Karpas-422 (cell line): ENCODE measurements around the gene UBE2L5. TPM values are rescaled to one million over a fixed set of nuclear protein-coding genes. Genes with fewer than 3 reads are reported as not detected.
A peak's percentile ranks its signal among the peaks of the same experiment; 100 is the strongest.
"Not testable (repeated sequence)": the region's sequence is repeated elsewhere in the genome, so short reads cannot be mapped to it uniquely, and the experiment has no call there.

Source experiments
- DNase-seq: peaks from one replicate; pipeline ENCODE4 v3.0.0-alpha.2; 2015
- H2AFZ ChIP-seq: fragments of 200-600 bp; sonication (generic); 2 replicates; pipeline ENCODE4 v1.6.1; 2014; ENCODE audit warnings: antibody characterized with exemption, low read length, mixed read lengths
- H3K27ac ChIP-seq: fragments of 200-600 bp; sonication (generic); 2 replicates; pipeline ENCODE4 v1.5.1; 2014; ENCODE audit warnings: mild to moderate bottlenecking, low read length, moderate library complexity
- H3K27me3 ChIP-seq: fragments of 200-600 bp; sonication (generic); 2 replicates; pipeline ENCODE4 v1.6.1; 2014; ENCODE audit warnings: low read length, mixed read lengths
- H3K36me3 ChIP-seq: fragments of 200-600 bp; sonication (generic); 2 replicates; pipeline ENCODE4 v1.6.1; 2014; ENCODE audit warnings: low read length, mixed read lengths; ENCODE audit not compliant: insufficient read depth
- H3K4me1 ChIP-seq: fragments of 200-600 bp; sonication (generic); 2 replicates; pipeline ENCODE4 v1.6.1; 2014; ENCODE audit warnings: mild to moderate bottlenecking, low read length, mixed read lengths
- H3K4me2 ChIP-seq: fragments of 200-600 bp; sonication (generic); 2 replicates; pipeline ENCODE4 v1.6.1; 2014; ENCODE audit warnings: low read length, low read depth, mild to moderate bottlenecking; ENCODE audit not compliant: poor library complexity, severe bottlenecking
- H3K4me3 ChIP-seq: fragments of 200-600 bp; sonication (generic); 2 replicates; pipeline ENCODE4 v1.5.1; 2014; ENCODE audit warnings: mild to moderate bottlenecking, antibody characterized with exemption, low read length, mixed read lengths
- H3K79me2 ChIP-seq: fragments of 200-600 bp; sonication (generic); 2 replicates; pipeline ENCODE4 v1.6.1; 2014; ENCODE audit warnings: mild to moderate bottlenecking, low read length, mixed read lengths
- H3K9ac ChIP-seq: fragments of 200-600 bp; sonication (generic); 2 replicates; pipeline ENCODE4 v1.6.0; 2014; ENCODE audit warnings: low read length
- H3K9me2 ChIP-seq: fragments of 200-600 bp; sonication (generic), shearing (Covaris generic); replicated peaks from 2 replicates; pipeline ENCODE4 v1.6.0; 2014; ENCODE audit warnings: mild to moderate bottlenecking, low read length, moderate library complexity; ENCODE audit not compliant: insufficient read depth
- H3K9me3 ChIP-seq: fragments of 300-700, 200-600 bp; sonication (generic); 2 replicates; pipeline ENCODE4 v1.6.1; 2014; ENCODE audit warnings: low read length, mixed read lengths
- H4K20me1 ChIP-seq: fragments of 200-600 bp; sonication (generic); 2 replicates; pipeline ENCODE4 v1.6.1; 2014; ENCODE audit warnings: mild to moderate bottlenecking, antibody characterized with exemption, low read length, low read depth; ENCODE audit not compliant: insufficient read depth
- total RNA-seq: library from RNA; depleted of rRNA; stranded (reverse); fragments of >200 nt; shearing (Covaris generic); gene quantifications from 2 replicates; pipeline ENCODE4 v1.2.3, GENCODE V29; 2014; ENCODE audit warnings: low replicate concordance

The UBE2L5 gene
- total RNA-seq, 1 experiment from 2014 or later = not detected

DNA sequence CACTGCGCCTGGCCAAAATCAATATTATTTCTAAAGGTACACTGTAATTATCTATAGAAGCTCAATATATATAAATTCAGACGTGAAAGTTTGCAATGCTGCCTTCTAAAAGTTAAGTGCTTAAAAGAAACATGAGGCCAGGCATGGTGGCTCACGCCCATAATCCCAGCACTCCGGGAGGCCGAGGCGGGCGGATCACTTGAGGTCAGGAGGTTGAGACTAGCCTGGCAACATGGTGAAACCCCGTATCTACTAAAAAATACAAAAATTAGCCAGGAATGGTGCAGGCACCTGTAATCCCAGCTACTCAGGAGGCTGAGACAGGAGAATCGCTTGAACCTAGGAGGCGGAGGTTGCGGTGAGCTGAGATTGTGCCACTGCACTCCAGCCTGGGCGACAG lies 29.2 kb downstream of the UBE2L5 start:
- not testable (repeated sequence) for H4K20me1 ChIP-seq, H3K4me2 ChIP-seq

DNA sequence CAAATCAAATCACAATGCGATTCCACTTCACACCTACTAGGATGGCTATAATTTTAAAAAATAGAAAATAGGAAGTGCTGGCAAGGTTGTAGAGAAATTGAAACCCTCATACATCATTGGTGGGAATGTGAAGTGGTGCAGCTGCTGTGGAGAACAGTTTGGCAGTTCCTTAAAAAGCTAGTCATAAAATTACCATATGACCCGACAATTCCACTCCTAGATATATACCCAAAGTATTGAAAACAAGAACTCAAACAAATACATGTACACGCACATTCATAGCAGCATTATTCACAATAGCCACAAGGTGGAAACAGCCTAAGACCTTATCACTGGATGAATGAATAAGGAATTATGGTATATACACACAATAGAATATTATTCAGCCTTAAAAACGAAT lies 31.4 kb downstream of the UBE2L5 start:
- H4K20me1 ChIP-seq = no peaks in the 10 kb centered on the region
- no peaks in the 10 kb centered on the region for H3K27me3 ChIP-seq
- H3K9me3 ChIP-seq = no peaks in the 10 kb centered on the region
- no peaks in the 10 kb centered on the region for H3K9me2 ChIP-seq
- no peak overlapping the region for H3K4me3 ChIP-seq
- peak overlapping the region; percentile 23 for H3K4me2 ChIP-seq
- peaks cover 9% of the 10 kb centered on the region; the same call in 1 of the 2 replicates for H3K36me3 ChIP-seq
- H3K4me1 ChIP-seq = peaks cover 67% of the 10 kb centered on the region
- H3K79me2 ChIP-seq = peaks cover 8% of the 10 kb centered on the region; the same call in 1 of the 2 replicates
- peak overlapping the region; percentile 85 for H3K27ac ChIP-seq
- peak; percentile 76 for DNase-seq
- H3K9ac ChIP-seq = no peak overlapping the region
- H2AFZ ChIP-seq = no peak overlapping the region

More for the DNA sequence above, 29.2 kb downstream of the UBE2L5 start:
- not testable (repeated sequence) for DNase-seq, H3K9me3 ChIP-seq, H2AFZ ChIP-seq, H3K27me3 ChIP-seq, H3K9ac ChIP-seq, H3K9me2 ChIP-seq, H3K4me3 ChIP-seq
- Histone ChIP-seq H3K79me2 (peaks cover 20% of the 10 kb centered on the region), H3K36me3 (peaks cover 18% of the 10 kb centered on the region), H3K27ac (peak overlapping the region; percentile 79), H3K4me1 (peaks cover 62% of the 10 kb centered on the region)

- H3K9ac ChIP-seq = no peak overlapping the region
- H3K4me3 ChIP-seq = no peak overlapping the region
- peak overlapping the region; percentile 78 for H3K27ac ChIP-seq
- H3K9me2 ChIP-seq = no peaks in the 10 kb centered on the region
- no peaks in the 10 kb centered on the region for H3K9me3 ChIP-seq
- H3K27me3 ChIP-seq = no peaks in the 10 kb centered on the region
- no peak overlapping the region for H3K4me2 ChIP-seq
- peaks cover 76% of the 10 kb centered on the region for H3K4me1 ChIP-seq
- peaks cover 13% of the 10 kb centered on the region; the same call in 1 of the 2 replicates for H3K36me3 ChIP-seq
- H2AFZ ChIP-seq = no peak overlapping the region
- DNase-seq = peak; percentile 44
- H4K20me1 ChIP-seq = no peaks in the 10 kb centered on the region
- H3K79me2 ChIP-seq = peaks cover 5% of the 10 kb centered on the region; the same call in 1 of the 2 replicates
Observed at GRCh38 chr13:30454991-30455390, 32.7 kb downstream of the UBE2L5 start.

DNA sequence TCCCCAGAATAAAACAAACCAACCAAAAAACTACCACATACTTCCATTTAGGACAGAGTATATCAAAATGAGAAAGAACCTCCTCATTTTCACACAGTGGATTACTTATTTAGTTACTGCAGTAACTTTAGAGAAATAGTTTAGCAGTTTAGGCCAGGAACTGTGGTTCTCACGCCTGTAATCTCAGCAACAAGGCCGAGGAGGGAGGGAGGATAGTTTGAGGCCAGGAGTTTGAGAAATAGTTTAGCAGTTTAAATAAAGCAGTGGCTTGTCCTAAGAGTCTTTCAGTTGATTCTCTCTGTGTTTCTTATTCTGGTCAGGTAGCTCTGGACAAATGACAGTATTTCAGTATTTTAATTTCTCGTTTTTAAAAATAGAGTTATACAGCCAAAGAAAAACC lies 34.0 kb downstream of the UBE2L5 start:
- Histone ChIP-seq H4K20me1 (no peaks in the 10 kb centered on the region), H2AFZ (no peak overlapping the region), H3K27me3 (no peaks in the 10 kb centered on the region), H3K4me1 (peaks cover 78% of the 10 kb centered on the region), H3K9me3 (no peaks in the 10 kb centered on the region), H3K4me3 (no peak overlapping the region), H3K36me3 (peaks cover 14% of the 10 kb centered on the region; the same call in 1 of the 2 replicates), H3K9me2 (no peaks in the 10 kb centered on the region), H3K27ac (peak overlapping the region; percentile 93), H3K79me2 (peaks cover 5% of the 10 kb centered on the region; the same call in 1 of the 2 replicates), H3K4me2 (peak overlapping the region; percentile 12), H3K9ac (peak overlapping the region; percentile 26)
- peak; percentile 64 for DNase-seq

DNA sequence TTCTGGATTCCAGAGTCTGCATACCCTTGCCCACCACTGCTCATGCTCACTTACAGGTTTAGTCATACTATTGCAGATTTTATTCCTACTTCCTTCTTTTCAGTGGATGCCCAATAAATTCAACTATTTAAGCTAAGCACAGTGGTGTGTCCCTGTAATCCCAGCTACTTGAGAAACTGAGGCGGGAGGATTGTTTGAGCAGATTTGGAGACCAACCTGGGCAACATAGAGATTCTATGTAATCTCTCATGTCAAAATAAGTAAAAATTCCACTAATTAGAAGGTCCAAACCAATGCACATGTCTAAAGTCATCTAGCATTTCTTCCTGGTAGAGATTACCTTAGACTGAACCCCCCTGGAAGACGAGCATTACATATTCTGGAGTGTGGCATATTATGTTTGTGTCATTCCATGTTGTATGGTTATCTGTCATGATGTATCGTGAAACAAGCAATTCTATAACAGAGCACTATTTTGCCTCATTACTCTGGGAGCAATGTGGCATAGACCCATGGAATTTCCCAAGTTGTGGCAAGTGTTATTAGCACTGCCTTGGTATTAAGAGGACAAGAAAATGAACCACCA lies 35.1 kb downstream of the UBE2L5 start:
- H3K9me3 ChIP-seq = no peaks in the 10 kb centered on the region
- no peaks in the 10 kb centered on the region for H4K20me1 ChIP-seq
- H3K36me3 ChIP-seq = peaks cover 20% of the 10 kb centered on the region
- peaks cover 79% of the 10 kb centered on the region for H3K4me1 ChIP-seq
- H3K4me2 ChIP-seq = peak overlapping the region; percentile 4
- peaks cover 6% of the 10 kb centered on the region; the same call in 1 of the 2 replicates for H3K79me2 ChIP-seq
- H3K27ac ChIP-seq = peak overlapping the region; percentile 93
- H2AFZ ChIP-seq = no peak overlapping the region
- peak; percentile 66 for DNase-seq
- no peak overlapping the region for H3K4me3 ChIP-seq
- H3K27me3 ChIP-seq = no peaks in the 10 kb centered on the region
- H3K9ac ChIP-seq = peak overlapping the region; percentile 2; the same call in 1 of the 2 replicates
- no peaks in the 10 kb centered on the region for H3K9me2 ChIP-seq

GRCh38 chr13:30461279-30462066 lies 39.2 kb downstream of the UBE2L5 start:
- Histone ChIP-seq H3K4me2 (peak overlapping the region; percentile 99), H3K9ac (peak overlapping the region; percentile 99; the same call in 1 of the 2 replicates), H3K4me3 (peak overlapping the region; percentile 96; the same call in 1 of the 2 replicates), H3K4me1 (peaks cover 68% of the 10 kb centered on the region), H3K27ac (peak overlapping the region; percentile 99), H3K36me3 (peaks cover 37% of the 10 kb centered on the region), H3K79me2 (peaks cover 28% of the 10 kb centered on the region)
- not testable (repeated sequence) for H3K9me3 ChIP-seq, H3K9me2 ChIP-seq, H2AFZ ChIP-seq, H3K27me3 ChIP-seq, H4K20me1 ChIP-seq
- peak; percentile 74 for DNase-seq

- H3K79me2 ChIP-seq = peaks cover 33% of the 10 kb centered on the region
- peak; percentile 85 for DNase-seq
- H3K4me2 ChIP-seq = peak overlapping the region; percentile 99
- peaks cover 57% of the 10 kb centered on the region for H3K4me1 ChIP-seq
- H3K9me2 ChIP-seq = no peaks in the 10 kb centered on the region
- H3K27me3 ChIP-seq = no peaks in the 10 kb centered on the region
- peak overlapping the region; percentile 99 for H3K9ac ChIP-seq
- H3K4me3 ChIP-seq = peak overlapping the region; percentile 96
- no peak overlapping the region for H2AFZ ChIP-seq
- H3K9me3 ChIP-seq = no peaks in the 10 kb centered on the region
- peak overlapping the region; percentile 99 for H3K27ac ChIP-seq
- peaks cover 34% of the 10 kb centered on the region for H3K36me3 ChIP-seq
- no peaks in the 10 kb centered on the region; the same call in 1 of the 2 replicates for H4K20me1 ChIP-seq
Observed at GRCh38 chr13:30463787-30464495, 41.6 kb downstream of the UBE2L5 start.
